Left ventricle myocardium inferior (tissue), 1 donor: ENCODE measurements around the gene NR3C1. TPM values are rescaled to one million over a fixed set of nuclear protein-coding genes. Genes with fewer than 3 reads are reported as not detected.

Experiments used
- DNase-seq: peaks from one replicate; pipeline ENCODE4 v3.0.0-alpha.2; 2020
- H3K27ac ChIP-seq: fragments of 200-600 bp; replicated peaks from 2 replicates; pipeline ENCODE4 v1.8.0; 2021
- H3K27me3 ChIP-seq: fragments of 200-600 bp; 2 replicates; pipeline ENCODE4 v1.8.0; 2021; ENCODE audit warnings: low read depth
- H3K36me3 ChIP-seq: fragments of 200-600 bp; 2 replicates; pipeline ENCODE4 v1.8.0; 2021
- H3K4me1 ChIP-seq: fragments of 200-600 bp; 2 replicates; pipeline ENCODE4 v1.8.0; 2021
- H3K4me3 ChIP-seq: fragments of 200-600 bp; 2 replicates; pipeline ENCODE4 v1.8.0; 2021; ENCODE audit warnings: mild to moderate bottlenecking, moderate library complexity
- H3K9me3 ChIP-seq: fragments of 200-600 bp; replicated peaks from 2 replicates; pipeline ENCODE4 v1.8.0; 2021
- intact Hi-C: fragments of 100-400 bp; cut with micrococcal nuclease; formaldehyde crosslinking; loops from one replicate; pipeline ENCODE4 v1.11.0; 2022
- total RNA-seq: library from RNA; stranded (reverse); fragmentation: NEBNext Ultra II Directional; extraction: Animal tissue kit (Norgen Biotek cat#: 25700); gene quantifications from one replicate; pipeline ENCODE4 v1.2.1, GENCODE V29; 2021
- TF ChIP-seq, protein P1 (sequence below): fragments of 200-600 bp; IDR thresholded peaks from 2 replicates; pipeline ENCODE4 v1.8.0; 2021; ENCODE audit warnings: antibody characterized with exemption, mild to moderate bottlenecking, borderline replicate concordance
- donor health status: DM: no; HTN: yes; CAD: no; lungs with severe emphysema.

The NR3C1 gene
- total RNA-seq, 1 donor from 2014 or later, result 44.9 TPM

DNA sequence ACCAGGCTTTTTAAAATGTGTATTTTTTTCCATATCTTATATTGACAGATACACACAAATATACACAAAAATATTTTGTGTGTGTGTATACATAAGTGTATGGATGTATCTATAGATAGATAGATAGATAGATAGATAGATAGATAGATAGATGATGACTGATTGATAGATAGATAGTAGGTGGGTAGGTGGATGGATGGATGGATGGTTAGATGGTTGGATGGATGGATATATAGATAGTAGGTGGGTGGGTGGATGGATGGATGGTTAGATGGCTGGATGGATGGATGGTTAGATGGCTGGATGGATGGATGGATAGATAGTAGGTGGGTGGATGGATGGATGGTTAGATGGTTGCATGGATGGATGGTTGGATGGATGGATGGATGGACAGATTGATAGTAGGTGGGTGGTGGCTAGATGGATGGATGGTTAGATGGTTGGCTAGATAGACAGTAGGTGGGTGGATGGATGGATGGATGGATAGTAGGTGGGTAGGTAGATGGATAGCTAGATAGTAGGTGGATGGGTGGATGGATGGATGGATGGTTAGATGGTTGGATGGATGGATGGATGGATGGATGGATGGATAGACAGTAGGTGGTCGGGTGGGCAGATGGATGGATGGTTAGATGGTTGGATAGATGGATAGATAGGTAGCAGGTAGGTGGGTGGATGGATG, 156.2 kb downstream of the NR3C1 start:
- Histone ChIP-seq H3K4me1 (peaks cover 9% of the 10 kb centered on the region), H3K4me3 (no peak overlapping the region), H3K27me3 (no peaks in the 10 kb centered on the region), H3K36me3 (no peaks in the 10 kb centered on the region), H3K9me3 (no peaks in the 10 kb centered on the region), H3K27ac (no peak overlapping the region)
- intact Hi-C loops, result no loop called here
- no peak for DNase-seq
- TF ChIP-seq, protein P1, sequence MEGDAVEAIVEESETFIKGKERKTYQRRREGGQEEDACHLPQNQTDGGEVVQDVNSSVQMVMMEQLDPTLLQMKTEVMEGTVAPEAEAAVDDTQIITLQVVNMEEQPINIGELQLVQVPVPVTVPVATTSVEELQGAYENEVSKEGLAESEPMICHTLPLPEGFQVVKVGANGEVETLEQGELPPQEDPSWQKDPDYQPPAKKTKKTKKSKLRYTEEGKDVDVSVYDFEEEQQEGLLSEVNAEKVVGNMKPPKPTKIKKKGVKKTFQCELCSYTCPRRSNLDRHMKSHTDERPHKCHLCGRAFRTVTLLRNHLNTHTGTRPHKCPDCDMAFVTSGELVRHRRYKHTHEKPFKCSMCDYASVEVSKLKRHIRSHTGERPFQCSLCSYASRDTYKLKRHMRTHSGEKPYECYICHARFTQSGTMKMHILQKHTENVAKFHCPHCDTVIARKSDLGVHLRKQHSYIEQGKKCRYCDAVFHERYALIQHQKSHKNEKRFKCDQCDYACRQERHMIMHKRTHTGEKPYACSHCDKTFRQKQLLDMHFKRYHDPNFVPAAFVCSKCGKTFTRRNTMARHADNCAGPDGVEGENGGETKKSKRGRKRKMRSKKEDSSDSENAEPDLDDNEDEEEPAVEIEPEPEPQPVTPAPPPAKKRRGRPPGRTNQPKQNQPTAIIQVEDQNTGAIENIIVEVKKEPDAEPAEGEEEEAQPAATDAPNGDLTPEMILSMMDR, result no peak

DNA sequence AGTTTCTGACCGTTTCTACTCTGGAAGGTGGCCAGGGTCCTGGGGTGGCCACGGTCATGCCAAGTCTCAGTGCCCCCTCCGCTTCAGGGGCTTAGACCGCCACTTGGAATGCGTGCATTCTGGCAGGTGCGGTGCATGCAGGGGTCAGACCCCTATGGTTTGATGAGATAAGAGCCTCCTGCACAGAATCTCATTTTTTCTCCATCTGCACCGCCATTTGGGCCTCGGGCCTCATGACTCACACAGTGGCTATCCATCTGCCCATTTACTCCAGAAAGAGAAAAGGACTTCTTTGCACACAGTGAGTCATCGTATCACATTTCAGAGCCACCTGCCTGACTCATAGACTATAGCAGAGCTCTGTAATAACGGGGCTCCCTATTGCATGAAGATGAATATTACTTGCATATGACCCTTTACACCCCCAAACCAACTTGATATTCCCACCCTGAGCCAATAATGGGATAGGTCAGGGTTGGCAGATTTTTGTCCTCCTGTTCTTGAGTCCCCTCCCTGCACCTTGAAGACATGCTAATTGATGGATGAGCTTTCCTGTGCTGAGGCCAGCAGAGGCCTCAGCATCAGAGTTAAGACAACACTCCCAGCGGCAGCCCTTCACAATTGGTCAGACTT, 157.4 kb downstream of the NR3C1 start:
- Histone ChIP-seq H3K9me3 (no peaks in the 10 kb centered on the region), H3K27ac (no peak overlapping the region), H3K27me3 (no peaks in the 10 kb centered on the region), H3K4me3 (no peak overlapping the region), H3K4me1 (peaks cover 9% of the 10 kb centered on the region), H3K36me3 (no peaks in the 10 kb centered on the region)
- TF ChIP-seq, protein P1, result no peak
- intact Hi-C loops, result no loop called here
- no peak for DNase-seq

DNA sequence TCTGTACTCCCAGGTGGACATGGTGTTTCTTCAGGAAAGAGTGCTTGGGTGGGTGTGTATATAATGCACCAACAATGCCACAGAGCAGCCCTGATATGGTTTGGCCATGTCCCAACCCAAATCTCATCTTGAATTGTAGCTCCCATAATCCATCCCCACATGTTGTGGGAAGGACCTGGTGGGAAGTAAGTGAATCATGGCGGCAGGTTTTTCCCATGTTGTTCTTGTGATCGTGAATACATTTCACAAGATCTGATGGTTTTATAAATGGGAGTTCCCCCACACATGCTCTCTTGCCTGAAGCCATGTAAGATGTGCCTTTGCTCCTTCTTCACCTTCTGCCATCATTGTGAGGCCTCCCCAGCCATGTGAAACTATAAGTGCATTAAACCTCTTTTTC, 158.5 kb downstream of the NR3C1 start:
- H3K27ac ChIP-seq, result peak overlapping the region; percentile 75
- peaks cover 9% of the 10 kb centered on the region for H3K4me1 ChIP-seq
- no peaks in the 10 kb centered on the region for H3K9me3 ChIP-seq
- DNase-seq, result no peak
- no peaks in the 10 kb centered on the region for H3K36me3 ChIP-seq
- H3K27me3 ChIP-seq, result no peaks in the 10 kb centered on the region
- TF ChIP-seq, protein P1, result no peak
- intact Hi-C loops, result no loop called here
- H3K4me3 ChIP-seq, result no peak overlapping the region

DNA sequence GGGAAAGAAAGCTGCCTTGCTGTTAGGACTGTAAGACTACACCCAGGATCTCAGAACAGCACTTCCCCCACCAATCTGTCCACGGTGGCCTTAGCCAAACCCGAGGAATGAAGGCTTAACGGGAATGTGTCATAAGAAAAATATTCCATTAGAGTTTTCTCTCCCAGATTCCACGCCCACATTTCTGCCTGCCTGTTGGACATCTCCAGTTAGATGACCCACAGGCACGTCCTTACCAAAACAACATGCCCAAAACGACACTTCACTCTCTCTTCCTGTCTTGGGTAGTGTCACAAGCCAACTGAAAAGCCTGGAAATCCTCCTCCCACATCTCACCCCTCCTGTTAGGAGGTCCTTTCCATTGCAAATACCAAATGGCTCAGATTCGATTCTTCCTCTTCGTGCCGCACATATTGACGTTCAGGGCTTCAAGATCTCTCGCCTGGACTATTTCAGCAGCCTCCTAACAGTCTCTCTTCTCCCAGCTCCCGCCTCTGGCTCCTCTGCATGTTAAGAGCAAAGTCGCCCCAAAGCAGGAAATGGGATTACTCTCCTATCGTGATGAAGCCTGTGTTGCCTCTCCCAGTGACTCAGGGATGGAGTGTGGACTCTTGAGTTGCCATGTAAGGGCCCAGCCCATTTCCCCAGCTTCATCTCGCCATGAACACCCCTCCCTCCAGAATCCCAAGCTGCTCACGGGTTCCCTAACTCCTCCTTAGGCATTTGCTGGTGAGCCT, 159.3 kb downstream of the NR3C1 start:
- Histone ChIP-seq H3K9me3 (no peaks in the 10 kb centered on the region), H3K27me3 (no peaks in the 10 kb centered on the region), H3K4me3 (peak overlapping the region; percentile 25), H3K27ac (peak overlapping the region; percentile 75), H3K4me1 (peaks cover 5% of the 10 kb centered on the region), H3K36me3 (no peaks in the 10 kb centered on the region)
- peak; percentile 43 for DNase-seq
- intact Hi-C loops, result no loop called here
- TF ChIP-seq, protein P1, result no peak

DNA sequence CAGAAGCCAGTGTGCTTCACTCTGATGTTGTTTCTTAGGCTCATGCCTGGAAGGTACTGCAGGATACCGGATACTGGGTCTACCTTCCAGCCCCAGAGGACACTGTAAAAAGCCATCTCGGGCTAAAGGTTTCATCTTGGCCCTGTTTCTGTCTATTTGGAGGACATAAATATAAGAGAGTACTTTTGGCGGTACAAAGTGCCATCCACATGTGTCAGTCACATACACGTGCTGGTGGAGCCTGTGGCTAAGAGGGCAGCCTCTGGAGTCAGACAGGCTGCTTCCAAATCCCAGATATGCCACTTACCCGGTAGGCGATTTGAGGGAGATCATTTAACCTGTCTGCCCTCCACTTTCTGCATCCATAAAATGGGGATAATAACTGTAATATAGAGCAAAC, 160.4 kb downstream of the NR3C1 start:
- no peaks in the 10 kb centered on the region for H3K9me3 ChIP-seq

More for the DNA sequence above, 160.4 kb downstream of the NR3C1 start:
- DNase-seq, result no peak
- intact Hi-C loops, result no loop called here
- TF ChIP-seq, protein P1, result no peak
- no peaks in the 10 kb centered on the region for H3K4me1 ChIP-seq
- no peak overlapping the region for H3K27ac ChIP-seq
- H3K27me3 ChIP-seq, result no peaks in the 10 kb centered on the region
- H3K36me3 ChIP-seq, result no peaks in the 10 kb centered on the region
- no peak overlapping the region for H3K4me3 ChIP-seq
